MCF 10A (cell line): Measurements from ENCODE around the gene GNG2. TPM values are rescaled to one million over a fixed set of nuclear protein-coding genes. Genes with fewer than 3 reads are reported as not detected.
A peak's percentile ranks its signal among the peaks of the same experiment; 100 is the strongest.

Experiments
- BruUV-seq: library from RNA; stranded (reverse); fragments of 400-500 nt; replicated peaks from 2 replicates; lab custom pipeline; 2021; lab: Mats Ljungman, UMichigan
- CTCF ChIA-PET: fragments of 300-600 bp; sonication (Branson Sonifier 250); formaldehyde crosslinking; extraction: SDS; loops from one replicate; lab custom pipeline; 2021; ENCODE audit warnings: antibody characterized with exemption, inconsistent platforms; lab: Yijun Ruan, JAX
- POLR2A ChIA-PET: fragments of 300-600, 350-650 bp; sonication (Branson Sonifier 250); formaldehyde crosslinking; extraction: SDS; loops from one replicate; lab custom pipeline; 2020; ENCODE audit warnings: antibody characterized with exemption, inconsistent platforms; lab: Yijun Ruan, JAX
- DNase-seq: peaks from one replicate; pipeline ENCODE4 v3.0.0-alpha.2; 2018; ENCODE audit not compliant: unreplicated experiment
- H3K27ac Mint-ChIP-seq: one replicate; pipeline ENCODE4 v1.8.0; 2022; ENCODE audit warnings: mild to moderate bottlenecking, low read depth, mixed read lengths; ENCODE audit not compliant: unreplicated experiment
- H3K27me3 Mint-ChIP-seq: one replicate; pipeline ENCODE4 v1.8.0; 2022; ENCODE audit warnings: mixed read lengths; ENCODE audit not compliant: insufficient read depth, unreplicated experiment
- H3K36me3 Mint-ChIP-seq: one replicate; pipeline ENCODE4 v1.8.0; 2022; ENCODE audit warnings: mild to moderate bottlenecking, moderate library complexity, mixed read lengths; ENCODE audit not compliant: insufficient read depth, unreplicated experiment
- H3K4me1 Mint-ChIP-seq: one replicate; pipeline ENCODE4 v1.8.0; 2022; ENCODE audit warnings: mixed read lengths; ENCODE audit not compliant: insufficient read depth, unreplicated experiment
- H3K4me3 Mint-ChIP-seq: one replicate; pipeline ENCODE4 v1.8.0; 2022; ENCODE audit warnings: mild to moderate bottlenecking, moderate library complexity, mixed read lengths; ENCODE audit not compliant: unreplicated experiment
- H3K9me3 Mint-ChIP-seq: one replicate; pipeline ENCODE4 v1.8.0; 2022; ENCODE audit warnings: mixed read lengths; ENCODE audit not compliant: unreplicated experiment
- intact Hi-C: fragments of 100-400 bp; cut with micrococcal nuclease; formaldehyde crosslinking; loops from 2 replicates; pipeline ENCODE4 v1.14.1; 2022
- total RNA-seq: library from RNA; stranded (reverse); gene quantifications from 2 replicates; pipeline ENCODE4 v1.2.3, GENCODE V29; 2022
- TF ChIP-seq, protein P1 (sequence below): fragments of 200-600 bp; IDR thresholded peaks from one replicate; pipeline ENCODE4 v1.8.0; 2022; ENCODE audit warnings: antibody characterized with exemption, mild to moderate bottlenecking; ENCODE audit not compliant: unreplicated experiment

The GNG2 gene
- total RNA-seq, 1 experiment from 2014 or later = 0.28 TPM

GRCh38 chr14:51988221-51988620 is 127.8 kb downstream of the GNG2 start:
- BruUV-seq = no TSS peak
- Mint-ChIP-seq H3K4me1 (peaks cover 8% of the 10 kb centered on the region), H3K36me3 (peaks cover 15% of the 10 kb centered on the region), H3K4me3 (peak overlapping the region; percentile 85), H3K27ac (peak overlapping the region; percentile 91), H3K27me3 (peaks cover 6% of the 10 kb centered on the region), H3K9me3 (no peaks in the 10 kb centered on the region)
- TF ChIP-seq, protein P1, sequence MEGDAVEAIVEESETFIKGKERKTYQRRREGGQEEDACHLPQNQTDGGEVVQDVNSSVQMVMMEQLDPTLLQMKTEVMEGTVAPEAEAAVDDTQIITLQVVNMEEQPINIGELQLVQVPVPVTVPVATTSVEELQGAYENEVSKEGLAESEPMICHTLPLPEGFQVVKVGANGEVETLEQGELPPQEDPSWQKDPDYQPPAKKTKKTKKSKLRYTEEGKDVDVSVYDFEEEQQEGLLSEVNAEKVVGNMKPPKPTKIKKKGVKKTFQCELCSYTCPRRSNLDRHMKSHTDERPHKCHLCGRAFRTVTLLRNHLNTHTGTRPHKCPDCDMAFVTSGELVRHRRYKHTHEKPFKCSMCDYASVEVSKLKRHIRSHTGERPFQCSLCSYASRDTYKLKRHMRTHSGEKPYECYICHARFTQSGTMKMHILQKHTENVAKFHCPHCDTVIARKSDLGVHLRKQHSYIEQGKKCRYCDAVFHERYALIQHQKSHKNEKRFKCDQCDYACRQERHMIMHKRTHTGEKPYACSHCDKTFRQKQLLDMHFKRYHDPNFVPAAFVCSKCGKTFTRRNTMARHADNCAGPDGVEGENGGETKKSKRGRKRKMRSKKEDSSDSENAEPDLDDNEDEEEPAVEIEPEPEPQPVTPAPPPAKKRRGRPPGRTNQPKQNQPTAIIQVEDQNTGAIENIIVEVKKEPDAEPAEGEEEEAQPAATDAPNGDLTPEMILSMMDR = no peak
- DNase-seq = no peak
- intact Hi-C loops = no loop called here
- ChIA-PET POLR2A (interaction anchor here (0.7 kb wide), 1 partner anchor 487 kb away, joined by 3 read pairs; no protein-coding TSS in a partner anchor), CTCF (interaction anchor here (1.3 kb wide), 1 partner anchor 10 kb away, joined by 6 read pairs; no protein-coding TSS in a partner anchor)

DNA sequence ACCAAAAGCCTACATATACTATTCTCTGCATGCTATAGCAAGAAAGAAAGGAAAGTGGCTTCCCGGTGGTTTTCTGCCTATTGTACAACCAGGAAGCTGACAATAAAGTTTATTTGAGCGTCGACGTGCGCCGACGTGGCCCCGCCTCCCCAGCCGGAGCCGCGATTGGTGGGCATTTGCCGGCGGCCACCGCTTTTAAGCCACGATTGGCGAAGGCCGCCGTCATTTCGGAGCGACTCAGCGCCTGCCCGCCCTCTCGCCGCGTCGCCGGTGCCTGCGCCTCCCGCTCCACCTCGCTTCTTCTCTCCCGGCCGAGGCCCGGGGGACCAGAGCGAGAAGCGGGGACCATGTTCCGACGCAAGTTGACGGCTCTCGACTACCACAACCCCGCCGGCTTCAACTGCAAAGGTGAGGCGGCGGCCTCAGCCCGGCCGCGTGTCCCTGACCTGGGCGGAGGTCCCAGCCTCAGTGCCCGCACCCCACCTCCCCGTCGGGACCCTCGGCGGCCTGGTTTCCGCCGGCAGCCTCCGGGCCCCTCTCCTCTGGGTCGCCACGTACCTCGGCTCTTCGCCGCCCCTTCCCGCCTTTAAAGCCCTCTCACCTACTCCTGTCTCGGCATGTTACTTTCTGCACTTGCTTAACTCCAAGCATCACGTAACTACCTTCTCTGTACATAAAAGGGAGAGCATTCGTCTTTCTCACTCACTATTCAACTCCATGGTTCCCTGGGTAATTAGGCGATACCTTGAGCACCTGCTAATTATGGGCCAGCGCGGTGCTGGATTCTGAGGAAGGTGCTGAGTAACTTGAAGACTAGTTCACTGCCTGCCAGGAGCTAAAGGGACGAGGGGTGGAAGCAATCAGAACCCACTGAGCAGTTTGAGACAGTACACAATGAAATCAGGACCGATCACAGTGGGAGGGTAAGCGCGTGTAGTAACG is 129.2 kb downstream of the GNG2 start, which contains the start of gene RTRAF:
Gene RTRAF (plus strand): TSS at position 254 of the 942 bp plus-strand sequence. CDS start 94 bp downstream, at position 348.
- intact Hi-C loops = loop anchor here (10.0 kb wide), 1 partner anchor 485 kb away; no protein-coding TSS in a partner anchor
- Mint-ChIP-seq H3K4me1 (peaks cover 19% of the 10 kb centered on the region), H3K27me3 (no peaks in the 10 kb centered on the region), H3K9me3 (no peaks in the 10 kb centered on the region), H3K36me3 (peaks cover 17% of the 10 kb centered on the region), H3K27ac (peak within 1 kb of the TSS; percentile 91), H3K4me3 (peak within 1 kb of the TSS; percentile 85)
- TF ChIP-seq, protein P1 = no peak
- ChIA-PET CTCF (no interaction called here), POLR2A (interaction anchor here (0.6 to 2.1 kb wide), 11 partner anchors 11 to 561 kb away, joined by 3 to 10 read pairs (median 4); no protein-coding TSS in a partner anchor)
- no TSS peak for BruUV-seq
- DNase-seq = peak; percentile 91

- Mint-ChIP-seq H3K4me1 (peaks cover 28% of the 10 kb centered on the region), H3K27ac (peak overlapping the region; percentile 91), H3K9me3 (no peaks in the 10 kb centered on the region), H3K27me3 (no peaks in the 10 kb centered on the region), H3K36me3 (peaks cover 24% of the 10 kb centered on the region), H3K4me3 (peak overlapping the region; percentile 85)
- TF ChIP-seq, protein P1 = no peak
- BruUV-seq = no TSS peak
- intact Hi-C loops = loop anchor here (10.0 kb wide), 1 partner anchor 484 kb away; no protein-coding TSS in a partner anchor
- CTCF ChIA-PET = interaction anchor here (1.1 to 1.5 kb wide), 2 partner anchors 28 to 141 kb away, joined by 3 to 5 read pairs; no protein-coding TSS in a partner anchor
- DNase-seq = no peak
- POLR2A ChIA-PET = interaction anchor here (0.6 to 2.1 kb wide), 11 partner anchors 12 to 707 kb away, joined by 3 to 10 read pairs (median 3); no protein-coding TSS in a partner anchor
Observed at GRCh38 chr14:51990488-51990887, 130.1 kb downstream of the GNG2 start.
